T follicular helper cell (primary cell): ENCODE data around the gene UGT1A10.
"Not testable (repeated sequence)": the region's sequence is repeated elsewhere in the genome, so short reads cannot be mapped to it uniquely, and the experiment has no call there.

Source experiments
- DNase-seq: peaks from one replicate; pipeline ENCODE4 v3.0.0-alpha.2; 2020; ENCODE audit warnings: low read depth

UGT1A10 gene

DNA sequence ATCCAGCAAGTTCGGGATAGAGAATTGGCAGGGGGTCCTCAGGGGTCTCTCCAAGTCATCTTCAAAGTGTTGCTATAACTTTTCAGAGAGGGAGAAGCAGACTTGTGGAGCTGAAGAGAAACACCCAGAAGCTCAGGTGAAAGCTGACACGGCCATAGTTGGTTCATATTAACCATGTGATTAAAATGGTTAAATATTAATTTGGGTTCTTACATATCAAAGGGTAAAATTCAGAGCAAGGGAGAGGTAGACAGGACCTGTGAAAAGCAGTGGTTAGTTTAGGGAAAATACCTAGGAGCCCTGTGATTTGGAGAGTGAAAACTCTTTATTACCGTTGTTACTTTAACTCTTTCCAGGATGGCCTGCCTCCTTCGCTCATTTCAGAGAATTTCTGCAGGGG, 56.4 kb downstream of the UGT1A10 start, which contains the start of gene UGT1A6:
Gene UGT1A6 (plus strand): TSS at position 243 of the 400 bp plus-strand sequence. CDS start 115 bp downstream, at position 358.
- DNase-seq = no peak

DNA sequence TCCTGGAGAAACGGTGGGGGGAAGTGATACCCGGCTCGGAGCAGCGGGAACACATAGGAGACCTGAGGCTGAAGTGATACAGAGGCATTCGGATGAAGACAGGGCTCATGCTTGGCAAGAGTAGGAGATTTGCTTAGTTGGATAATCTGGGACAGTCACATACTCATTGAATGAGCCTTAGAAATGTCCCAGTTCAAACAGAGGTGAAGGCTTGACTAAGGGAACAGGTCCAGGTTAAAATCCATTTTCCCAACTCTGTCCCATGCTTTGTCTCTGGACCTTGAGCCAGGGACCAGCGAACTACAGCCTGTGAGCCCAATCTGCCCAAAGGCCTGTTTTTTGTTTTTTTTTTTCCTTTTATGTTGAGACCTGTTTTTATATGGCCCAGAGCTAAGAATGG, 57.7 kb downstream of the UGT1A10 start:
- no peak for DNase-seq

DNA sequence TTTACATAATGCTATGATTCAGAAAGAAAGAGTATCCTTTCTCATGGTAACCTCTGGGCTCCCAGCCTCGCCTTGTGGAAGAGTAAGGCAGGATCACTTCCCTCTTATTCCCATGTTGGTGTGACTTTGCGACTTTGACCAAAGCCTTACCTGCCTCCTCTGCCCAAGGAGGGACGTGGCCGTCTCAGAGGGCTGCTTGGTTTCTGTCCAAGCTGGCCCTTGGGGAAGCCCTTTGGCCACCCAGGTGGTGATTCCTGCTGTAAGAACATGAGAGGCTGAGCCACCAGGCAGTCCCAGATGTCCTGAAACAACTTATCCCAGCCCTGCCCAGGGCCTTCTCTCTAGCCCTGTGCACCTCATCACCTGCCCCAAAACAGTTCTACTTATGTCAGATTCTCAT, 62.5 kb downstream of the UGT1A10 start:
- no peak for DNase-seq

DNA sequence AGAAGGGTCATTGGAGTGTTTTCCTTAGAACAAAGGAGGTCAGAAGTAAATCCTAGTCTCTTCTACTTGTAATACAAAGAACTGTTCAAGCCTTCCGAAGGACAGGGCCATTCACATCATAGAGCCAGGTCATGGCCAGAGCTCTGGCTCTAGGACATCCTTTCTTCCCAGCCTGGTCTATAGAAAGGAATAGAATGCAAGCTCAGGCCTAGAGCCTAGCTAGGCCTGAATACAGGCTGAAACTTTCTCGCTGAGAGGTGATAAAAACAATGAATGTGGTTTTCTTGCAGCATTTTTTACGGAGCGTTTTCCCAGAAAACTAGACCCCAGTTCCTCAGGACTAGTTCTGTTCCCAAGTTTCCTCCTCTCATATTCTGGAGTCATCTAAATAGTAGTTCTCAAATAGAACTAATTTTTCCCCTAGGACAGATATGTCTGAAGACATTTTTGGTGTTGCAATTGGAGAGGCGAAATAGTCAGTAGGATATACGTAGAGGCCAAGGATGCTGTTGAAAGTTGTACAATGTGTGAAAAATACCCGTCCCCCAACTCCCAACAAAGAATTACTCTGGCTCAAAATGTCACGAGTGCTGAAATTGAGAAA, 63.3 kb downstream of the UGT1A10 start:
- DNase-seq = no peak

DNA sequence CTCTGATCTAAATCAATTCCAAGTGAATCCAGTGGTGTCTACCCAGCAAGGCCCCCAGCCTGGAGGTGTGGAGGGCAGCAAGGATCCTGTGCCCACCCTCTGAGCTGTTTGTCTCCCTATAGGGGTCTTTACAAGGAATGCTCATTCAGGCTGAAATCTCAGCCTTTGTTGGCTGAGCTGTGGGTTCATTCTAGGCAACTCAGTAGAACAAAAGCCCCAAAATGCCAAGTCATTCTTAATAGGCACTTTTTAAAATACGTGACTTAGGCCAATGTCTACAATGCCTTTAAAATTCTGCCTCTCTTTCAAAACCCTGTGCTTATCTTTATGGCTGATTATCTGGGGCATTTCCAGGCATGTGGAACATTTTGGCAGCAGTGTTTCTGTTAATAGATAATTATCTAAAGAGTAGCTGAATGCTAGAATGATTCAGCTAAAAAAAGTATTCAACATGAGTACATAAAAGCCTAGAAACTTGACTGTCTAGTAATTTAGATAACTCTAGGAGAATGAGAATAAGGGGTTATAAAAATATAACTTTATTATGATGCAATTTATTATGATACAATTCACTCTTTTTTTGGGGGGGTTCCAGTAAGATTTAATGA, 63.9 kb downstream of the UGT1A10 start:
- no peak for DNase-seq

DNA sequence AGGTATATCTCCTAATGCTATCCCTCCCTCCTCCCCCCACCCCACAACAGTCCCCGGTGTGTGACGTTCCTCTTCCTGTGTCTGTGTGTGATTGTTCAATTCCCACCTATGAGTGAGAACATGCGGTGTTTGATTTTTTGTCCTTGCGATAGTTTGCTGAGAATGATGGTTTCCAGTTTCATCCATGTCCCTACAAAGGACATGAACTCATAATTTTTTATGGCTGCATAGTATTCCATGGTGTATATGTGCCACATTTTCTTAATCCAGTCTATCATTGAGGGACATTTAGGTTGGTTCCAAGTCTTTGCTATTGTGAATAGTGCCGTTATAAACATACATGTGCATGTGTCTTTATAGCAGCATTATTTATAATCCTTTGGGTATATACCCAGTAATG, 64.6 kb downstream of the UGT1A10 start:
- not testable (repeated sequence) for DNase-seq

DNA sequence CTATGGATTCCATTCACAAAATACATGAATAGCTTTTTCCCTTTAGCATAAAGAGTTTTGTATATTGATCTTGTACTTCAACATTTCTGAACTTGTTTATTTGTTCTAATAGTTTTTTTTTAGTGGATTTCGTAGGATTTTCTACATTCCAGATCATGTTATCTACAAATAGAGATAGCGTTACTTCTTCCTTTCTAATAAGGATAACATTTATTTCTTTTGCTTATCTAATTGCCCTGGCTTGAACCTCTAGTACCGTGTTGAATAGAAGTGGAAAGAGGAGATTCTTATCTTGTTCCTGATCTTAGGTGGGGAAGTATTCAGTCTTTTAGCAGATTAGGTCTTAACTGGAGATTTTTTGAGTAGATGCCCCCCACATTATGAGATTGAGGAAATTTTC, 66.0 kb downstream of the UGT1A10 start:
- no peak for DNase-seq

DNA sequence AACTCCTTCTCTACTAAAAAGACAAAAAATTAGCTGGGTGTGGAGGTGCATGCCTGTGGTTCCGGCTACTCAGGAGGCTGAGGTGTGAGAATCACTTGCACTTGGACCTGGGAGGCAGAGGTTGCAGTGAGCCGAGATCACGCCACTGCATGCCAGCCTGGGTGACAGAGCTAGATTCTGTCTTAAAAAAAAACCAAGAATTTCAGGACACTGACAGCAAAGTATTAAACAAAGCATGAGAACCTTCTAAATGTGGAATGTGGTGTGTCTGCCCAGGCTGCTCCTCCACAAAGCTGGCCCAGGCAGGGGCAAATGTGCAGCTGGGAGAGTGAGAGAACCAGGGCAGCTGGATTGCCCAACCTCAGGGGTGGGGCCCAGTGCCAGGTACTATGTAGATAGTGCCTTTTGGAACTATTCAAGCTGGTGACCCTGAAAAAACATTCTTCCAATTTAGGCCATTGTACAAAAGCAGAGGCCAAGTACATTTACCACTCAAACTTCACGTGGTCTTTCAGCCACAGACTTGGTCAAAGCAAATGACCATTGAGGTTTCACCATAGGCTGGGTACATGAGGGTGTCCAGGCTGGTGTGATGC, 69.8 kb downstream of the UGT1A10 start:
- no peak for DNase-seq

DNA sequence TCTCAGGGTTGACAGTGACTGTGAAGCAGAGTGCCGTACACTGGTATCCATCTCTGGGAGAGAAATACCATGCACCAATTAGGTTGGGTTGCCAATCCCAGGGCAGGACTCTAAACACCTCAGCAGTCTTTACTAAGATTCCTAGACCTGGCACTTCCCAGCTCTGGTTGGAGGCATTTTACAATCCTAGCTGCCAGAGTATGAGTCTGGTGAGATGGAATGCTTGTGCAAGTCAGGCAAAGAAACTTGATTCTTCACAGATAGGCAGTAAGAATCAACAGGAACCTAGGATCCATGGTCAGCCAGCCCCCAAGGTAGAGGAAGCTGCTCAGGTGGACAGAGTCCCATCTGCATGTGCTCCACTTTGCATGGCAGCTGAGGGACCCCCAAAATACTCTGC, 70.5 kb downstream of the UGT1A10 start:
- DNase-seq = no peak

DNA sequence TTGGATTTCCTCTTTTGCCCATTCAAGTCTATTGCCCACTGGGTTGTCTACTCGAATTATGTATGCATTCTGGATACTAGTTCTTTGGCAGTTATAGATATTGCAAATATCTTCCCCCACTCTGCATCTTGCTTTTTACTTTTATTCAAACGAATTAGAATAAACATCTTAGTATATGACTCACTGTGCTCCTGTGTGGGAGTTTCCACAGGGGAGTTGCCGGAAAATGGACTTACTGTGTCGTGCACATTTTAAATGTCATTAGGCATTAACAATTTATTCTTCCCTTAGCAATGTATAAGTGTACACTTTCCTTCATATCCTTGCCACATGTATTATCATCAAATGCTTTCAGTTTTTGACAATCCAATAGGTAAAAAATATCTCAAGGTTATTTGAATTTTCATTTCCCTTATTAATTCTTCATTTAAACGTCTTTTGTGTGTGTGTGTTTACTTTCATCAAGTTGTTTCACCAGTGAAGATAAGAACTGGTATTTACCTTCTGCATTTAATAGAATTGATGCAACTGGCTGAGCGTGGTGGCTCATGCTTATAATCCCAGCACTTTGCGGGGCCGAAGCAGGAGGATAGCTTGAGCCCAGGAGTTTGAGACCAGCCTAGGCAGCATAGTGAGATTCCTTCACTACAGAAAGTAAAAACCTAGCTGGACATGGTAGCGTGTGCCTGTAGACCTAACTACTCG, 71.8 kb downstream of the UGT1A10 start:
- no peak for DNase-seq

DNA sequence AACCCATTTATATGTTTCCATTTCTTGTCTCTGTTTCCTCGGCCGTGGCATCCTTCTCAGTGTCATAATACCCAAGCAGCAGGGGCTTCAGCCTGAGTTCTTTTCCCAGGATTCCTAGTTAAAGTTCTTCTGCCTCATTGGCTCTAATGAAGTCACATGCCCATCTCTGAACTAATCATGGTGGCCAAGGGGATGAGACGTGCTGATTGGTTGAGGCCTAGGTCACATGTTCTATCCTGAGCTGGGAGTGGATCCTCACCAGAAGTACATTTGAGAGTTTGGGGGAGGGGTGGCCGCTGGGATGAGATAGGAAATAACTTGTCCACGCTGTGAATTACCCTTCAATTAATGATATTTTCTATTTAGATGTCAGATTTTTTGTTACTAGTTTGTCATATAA, 72.7 kb downstream of the UGT1A10 start:
- no peak for DNase-seq

DNA sequence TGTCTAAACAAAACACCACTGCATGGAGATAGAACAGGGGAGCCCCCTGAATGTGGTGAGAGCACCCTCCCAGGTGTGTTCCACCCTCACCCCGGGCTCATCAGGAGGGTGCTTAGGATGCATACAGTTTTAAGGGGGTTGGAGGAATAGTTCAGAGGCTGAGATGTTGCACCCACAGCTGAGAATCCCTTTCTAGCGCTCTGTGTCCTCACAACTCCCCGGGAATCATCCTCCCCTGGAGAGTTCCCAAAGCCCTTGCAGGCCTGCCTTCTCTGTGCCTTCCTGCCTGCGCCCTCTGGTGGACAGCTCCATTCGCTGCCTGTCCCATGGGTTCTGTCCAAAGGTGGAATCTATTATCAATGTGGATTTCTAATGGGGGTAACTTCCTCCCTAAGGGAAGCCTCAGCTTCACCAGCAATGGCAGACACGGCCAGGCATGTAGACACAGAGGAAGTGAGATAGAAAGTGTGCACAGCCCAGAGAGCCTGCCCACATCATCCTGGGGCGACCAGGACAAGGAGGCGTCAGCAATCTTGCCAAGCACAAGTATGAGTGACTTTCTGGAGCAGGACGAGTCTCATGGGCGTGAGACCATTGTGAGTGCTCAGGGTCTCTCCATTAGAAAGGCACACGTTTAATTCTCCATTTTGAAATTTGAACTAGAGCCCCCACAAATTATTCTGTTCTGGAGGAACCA, 75.2 kb downstream of the UGT1A10 start:
- peak; percentile 41 for DNase-seq

DNA sequence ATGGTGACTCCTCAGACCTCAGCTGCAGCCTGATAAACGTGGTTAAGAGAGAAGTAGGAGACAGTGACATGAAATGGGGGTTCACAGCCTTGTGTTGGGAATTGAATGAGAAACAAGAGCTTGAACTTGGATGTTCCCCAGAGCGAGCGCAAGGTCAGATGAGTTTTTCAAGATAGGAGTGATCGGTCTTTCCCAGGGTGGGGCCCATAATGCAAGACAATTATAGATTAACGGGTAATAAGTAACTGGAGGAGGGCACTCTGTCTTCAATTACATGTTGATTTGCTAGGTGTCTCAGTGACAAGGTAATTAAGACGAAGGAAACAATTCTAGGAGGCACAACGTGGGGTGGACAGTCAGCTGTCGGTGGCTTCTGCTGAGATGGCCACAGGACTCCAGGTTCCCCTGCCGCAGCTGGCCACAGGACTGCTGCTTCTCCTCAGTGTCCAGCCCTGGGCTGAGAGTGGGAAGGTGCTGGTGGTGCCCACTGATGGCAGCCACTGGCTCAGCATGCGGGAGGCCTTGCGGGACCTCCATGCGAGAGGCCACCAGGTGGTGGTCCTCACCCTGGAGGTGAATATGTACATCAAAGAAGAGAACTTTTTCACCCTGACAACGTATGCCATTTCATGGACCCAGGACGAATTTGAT, 76.5 kb downstream of the UGT1A10 start, which contains the start of gene UGT1A5:
Gene UGT1A5 (plus strand): TSS at position 297 of the 651 bp plus-strand sequence. CDS start 85 bp downstream, at position 382.
- DNase-seq = no peak

DNA sequence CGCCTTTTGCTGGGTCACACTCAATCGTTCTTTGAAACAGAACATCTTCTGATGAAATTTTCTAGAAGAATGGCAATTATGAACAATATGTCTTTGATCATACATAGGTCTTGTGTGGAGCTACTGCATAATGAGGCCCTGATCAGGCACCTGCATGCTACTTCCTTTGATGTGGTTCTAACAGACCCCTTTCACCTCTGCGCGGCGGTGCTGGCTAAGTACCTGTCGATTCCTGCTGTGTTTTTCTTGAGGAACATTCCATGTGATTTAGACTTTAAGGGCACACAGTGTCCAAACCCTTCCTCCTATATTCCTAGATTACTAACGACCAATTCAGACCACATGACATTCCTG, 77.0 kb downstream of the UGT1A10 start:
- DNase-seq = no peak

DNA sequence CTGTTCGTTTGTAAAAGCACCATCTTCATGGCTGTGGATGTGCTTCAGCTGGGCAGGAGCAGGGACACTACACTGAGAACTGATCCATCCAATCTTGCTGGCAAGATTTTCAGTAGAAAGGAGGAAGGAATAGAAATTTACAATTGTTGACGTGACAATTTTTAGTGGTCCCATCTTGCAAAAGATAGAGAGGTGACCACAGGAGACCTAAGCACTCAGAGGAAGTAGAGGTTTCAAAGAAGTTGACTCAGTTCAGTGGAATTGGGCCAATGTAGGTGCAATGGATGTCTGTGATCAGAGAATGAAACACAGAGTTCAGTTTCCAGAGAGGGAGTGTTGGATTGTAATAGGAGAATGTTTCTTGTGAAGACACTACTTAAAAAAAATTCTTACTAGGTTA, 77.9 kb downstream of the UGT1A10 start:
- DNase-seq = no peak

DNA sequence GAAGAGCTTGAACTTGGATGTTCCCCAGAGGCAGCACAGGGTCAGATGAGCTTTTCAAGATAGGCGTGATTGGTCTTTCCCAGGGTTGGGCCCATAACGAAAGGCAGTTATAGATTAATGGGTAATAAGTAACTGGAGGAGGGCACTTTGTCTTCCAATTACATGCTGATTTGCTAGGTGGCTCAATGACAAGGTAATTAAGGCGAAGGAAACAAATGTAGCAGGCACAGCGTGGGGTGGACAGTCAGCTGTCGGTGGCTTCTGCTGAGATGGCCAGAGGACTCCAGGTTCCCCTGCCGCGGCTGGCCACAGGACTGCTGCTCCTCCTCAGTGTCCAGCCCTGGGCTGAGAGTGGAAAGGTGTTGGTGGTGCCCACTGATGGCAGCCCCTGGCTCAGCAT, 82.3 kb downstream of the UGT1A10 start, which contains the start of gene UGT1A4:
Gene UGT1A4 (plus strand): TSS at position 185 of the 400 bp plus-strand sequence. CDS start 85 bp downstream, at position 270.
- DNase-seq = no peak

DNA sequence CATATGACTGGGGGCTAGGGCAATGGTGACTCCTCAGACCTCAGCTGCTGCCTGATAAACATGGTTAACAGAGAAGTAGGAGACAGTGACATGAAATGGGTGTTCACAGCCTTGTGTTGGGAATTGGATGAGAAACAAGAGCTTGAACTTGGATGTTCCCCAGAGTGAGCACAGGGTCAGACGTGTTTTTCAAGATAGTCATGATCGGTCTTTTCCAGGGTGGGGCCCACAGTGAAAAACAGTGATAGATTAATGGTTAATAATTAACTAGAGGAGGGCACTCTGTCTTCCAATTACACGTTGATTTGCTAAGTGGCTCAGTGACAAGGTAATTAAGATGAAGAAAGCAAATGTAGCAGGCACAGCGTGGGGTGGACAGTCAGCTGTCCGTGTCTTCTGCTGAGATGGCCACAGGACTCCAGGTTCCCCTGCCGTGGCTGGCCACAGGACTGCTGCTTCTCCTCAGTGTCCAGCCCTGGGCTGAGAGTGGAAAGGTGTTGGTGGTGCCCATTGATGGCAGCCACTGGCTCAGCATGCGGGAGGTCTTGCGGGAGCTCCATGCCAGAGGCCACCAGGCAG, 92.6 kb downstream of the UGT1A10 start, which contains the start of gene UGT1A3:
Gene UGT1A3 (plus strand): TSS at position 320 of the 579 bp plus-strand sequence. CDS start 85 bp downstream, at position 405.
- no peak for DNase-seq

DNA sequence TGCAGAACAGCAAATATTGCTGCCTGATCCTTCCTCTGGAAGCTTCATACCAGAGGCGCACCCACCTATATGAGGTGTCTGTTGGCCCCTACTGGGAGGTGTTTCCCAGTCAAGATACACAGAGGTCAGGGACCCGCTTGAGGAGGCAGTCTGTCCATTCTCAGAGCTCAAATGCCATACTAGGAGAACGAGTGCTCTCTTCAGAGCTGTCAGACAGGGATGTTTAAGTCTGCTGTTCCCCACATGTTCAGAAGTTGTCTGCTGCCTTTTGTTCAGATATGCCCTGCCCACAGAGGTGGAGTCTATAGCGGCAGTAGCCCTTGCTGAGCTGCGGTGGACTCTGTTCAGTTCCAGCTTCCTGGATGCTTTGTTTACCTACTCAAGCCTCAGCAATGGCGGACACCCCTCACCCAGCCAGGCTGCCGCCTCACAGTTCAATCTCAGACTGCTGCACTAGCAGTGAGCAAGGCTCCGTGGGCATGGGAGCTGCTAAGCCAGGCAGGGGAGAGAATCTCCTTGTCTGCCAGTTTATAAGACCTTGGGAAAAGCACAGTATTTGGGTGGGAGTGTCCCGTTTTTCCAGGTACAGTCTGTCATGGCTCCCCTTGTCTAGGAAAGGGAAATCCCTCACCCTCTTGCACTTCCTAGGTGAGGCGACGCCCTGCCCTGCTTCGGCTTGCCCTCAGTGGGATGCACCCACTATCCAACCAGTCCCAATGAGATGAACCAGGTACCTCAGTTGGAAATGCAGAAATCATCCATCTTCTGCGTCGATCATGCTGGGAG, 100.8 kb downstream of the UGT1A10 start:
- not testable (repeated sequence) for DNase-seq

DNA sequence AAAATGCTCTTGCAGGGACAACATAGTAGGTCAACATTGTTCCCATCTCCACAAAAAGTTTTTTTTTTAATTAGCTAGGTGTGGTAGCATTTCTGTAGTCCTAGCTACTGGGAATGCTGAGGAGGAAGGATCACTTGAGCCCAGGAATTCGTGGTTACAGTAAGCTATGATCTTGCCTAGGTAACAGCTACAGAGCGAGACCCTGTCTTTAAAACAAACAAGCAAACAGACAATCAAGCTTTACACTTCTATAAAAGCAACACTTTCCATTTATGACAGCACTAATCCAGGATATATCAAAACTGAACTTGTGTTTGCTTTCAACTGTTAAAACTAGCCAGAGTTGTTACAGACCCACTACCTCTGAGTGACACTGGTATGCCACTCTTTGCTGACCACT, 104.6 kb downstream of the UGT1A10 start:
- DNase-seq = no peak
